Subcutaneous abdominal adipose tissue (tissue), 5 donors: ENCODE results near the gene ADCY7.
A peak's percentile ranks its signal among the peaks of the same experiment; 100 is the strongest.

ENCODE experiments used
- H3K27ac ChIP-seq: one replicate; pipeline ENCODE4 v1.7.0; 2013; ENCODE audit warnings: low read depth, mild to moderate bottlenecking, inconsistent platforms, low read length, moderate library complexity
- H3K27me3 ChIP-seq, 5 donors: one replicate each; pipeline ENCODE4 v1.7.0; 2013; ENCODE audit warnings: low read length in 5 of 5, inconsistent platforms in 1 of 5; ENCODE audit not compliant: control insufficient read depth in 5 of 5, insufficient read depth in 4 of 5
- H3K36me3 ChIP-seq, 5 donors: one replicate each; pipeline ENCODE4 v1.7.0; 2013; ENCODE audit warnings: low read length in 5 of 5; ENCODE audit not compliant: control insufficient read depth in 5 of 5, insufficient read depth in 5 of 5
- H3K4me1 ChIP-seq, 5 donors: one replicate each; pipeline ENCODE4 v1.7.0; 2013; ENCODE audit warnings: low read length in 5 of 5, mild to moderate bottlenecking in 3 of 5, moderate library complexity in 1 of 5; ENCODE audit not compliant: control insufficient read depth in 5 of 5, insufficient read depth in 5 of 5
- H3K4me3 ChIP-seq, 5 donors: one replicate each; pipeline ENCODE4 v1.7.0; 2013; ENCODE audit warnings: low read length in 5 of 5, low read depth in 1 of 5
- H3K9ac ChIP-seq, 5 donors: one replicate each; pipeline ENCODE4 v1.7.0; 2013; ENCODE audit warnings: low read length in 5 of 5, mild to moderate bottlenecking in 4 of 5, moderate library complexity in 3 of 5
- H3K9me3 ChIP-seq, 5 donors: one replicate each; pipeline ENCODE4 v1.7.0; 2013; ENCODE audit warnings: low read length in 5 of 5; ENCODE audit not compliant: control insufficient read depth in 5 of 5
- donor health status: healthy.
- donor health status: healthy.
- donor health status: healthy.
- donor health status: healthy.
- donor health status: healthy.

The ADCY7 gene

GRCh38 chr16:50303605-50304466 is 37.5 kb downstream of the ADCY7 start:
- H3K27me3 ChIP-seq = no peaks in the 10 kb centered on the region
- H3K4me3 ChIP-seq = no peak overlapping the region
- H3K9ac ChIP-seq = no peak overlapping the region
- no peaks in the 10 kb centered on the region for H3K9me3 ChIP-seq
- H3K36me3 ChIP-seq = peaks cover 0 to 76% (median 18%) of the 10 kb centered on the region in 5 donors
- H3K27ac ChIP-seq = no peak overlapping the region
- H3K4me1 ChIP-seq = peaks cover 0 to 3% (median 0%) of the 10 kb centered on the region in 5 donors

GRCh38 chr16:50304467-50305440 is 38.4 kb downstream of the ADCY7 start:
- H3K9ac ChIP-seq = no peak overlapping the region
- no peaks in the 10 kb centered on the region for H3K9me3 ChIP-seq
- peaks cover 0 to 75% (median 16%) of the 10 kb centered on the region in 5 donors for H3K36me3 ChIP-seq
- H3K27me3 ChIP-seq = no peaks in the 10 kb centered on the region
- H3K4me1 ChIP-seq = peaks cover 2 to 11% (median 6%) of the 10 kb centered on the region in 5 donors
- H3K27ac ChIP-seq = no peak overlapping the region
- H3K4me3 ChIP-seq = no peak overlapping the region

GRCh38 chr16:50305441-50306061 is 39.2 kb downstream of the ADCY7 start:
- no peak overlapping the region for H3K27ac ChIP-seq
- H3K27me3 ChIP-seq = no peaks in the 10 kb centered on the region
- peaks cover 0 to 74% (median 13%) of the 10 kb centered on the region in 5 donors for H3K36me3 ChIP-seq
- peaks cover 2 to 13% (median 8%) of the 10 kb centered on the region in 5 donors for H3K4me1 ChIP-seq
- H3K4me3 ChIP-seq = no peak overlapping the region
- H3K9me3 ChIP-seq = no peaks in the 10 kb centered on the region
- H3K9ac ChIP-seq = no peak overlapping the region

- Histone ChIP-seq H3K36me3 (peaks cover 0 to 71% (median 13%) of the 10 kb centered on the region in 5 donors), H3K27me3 (no peaks in the 10 kb centered on the region), H3K4me1 (peaks cover under 1 to 13% (median 8%) of the 10 kb centered on the region in 5 donors), H3K9me3 (no peaks in the 10 kb centered on the region), H3K4me3 (no peak overlapping the region), H3K9ac (no peak overlapping the region), H3K27ac (no peak overlapping the region)
Observed at GRCh38 chr16:50306287-50306686, 39.9 kb downstream of the ADCY7 start.

- H3K9ac ChIP-seq = no peak overlapping the region
- no peaks in the 10 kb centered on the region for H3K27me3 ChIP-seq
Observed at GRCh38 chr16:50308237-50308965, 42.0 kb downstream of the ADCY7 start.

GRCh38 chr16:50309156-50309526 is 42.8 kb downstream of the ADCY7 start:
- H3K36me3 ChIP-seq = peaks cover 0 to 77% (median 26%) of the 10 kb centered on the region in 5 donors

More at GRCh38 chr16:50308237-50308965, 42.0 kb downstream of the ADCY7 start:
- peaks cover 0 to 73% (median 19%) of the 10 kb centered on the region in 5 donors for H3K36me3 ChIP-seq
- H3K27ac ChIP-seq = no peak overlapping the region
- no peak overlapping the region for H3K4me3 ChIP-seq
- H3K9me3 ChIP-seq = no peaks in the 10 kb centered on the region
- peaks cover 0 to 11% (median 8%) of the 10 kb centered on the region in 5 donors for H3K4me1 ChIP-seq

GRCh38 chr16:50309527-50310307 is 43.4 kb downstream of the ADCY7 start:
- H3K27me3 ChIP-seq = no peaks in the 10 kb centered on the region
- H3K9me3 ChIP-seq = no peaks in the 10 kb centered on the region
- H3K9ac ChIP-seq = peak overlapping the region in 1 of 5 donors; percentile 2
- no peak overlapping the region for H3K27ac ChIP-seq
- peaks cover 0 to 18% (median 14%) of the 10 kb centered on the region in 5 donors for H3K4me1 ChIP-seq
- H3K36me3 ChIP-seq = peaks cover 0 to 77% (median 30%) of the 10 kb centered on the region in 5 donors
- H3K4me3 ChIP-seq = no peak overlapping the region

More at GRCh38 chr16:50309156-50309526, 42.8 kb downstream of the ADCY7 start:
- Histone ChIP-seq H3K27me3 (no peaks in the 10 kb centered on the region), H3K9ac (peak overlapping the region in 1 of 5 donors; percentile 2), H3K9me3 (no peaks in the 10 kb centered on the region), H3K4me1 (peaks cover 0 to 17% (median 13%) of the 10 kb centered on the region in 5 donors), H3K27ac (no peak overlapping the region), H3K4me3 (no peak overlapping the region)

GRCh38 chr16:50310308-50311133 is 44.2 kb downstream of the ADCY7 start:
- H3K4me3 ChIP-seq = no peak overlapping the region
- H3K27ac ChIP-seq = no peak overlapping the region
- no peak overlapping the region for H3K9ac ChIP-seq
- peaks cover 0 to 77% (median 38%) of the 10 kb centered on the region in 5 donors for H3K36me3 ChIP-seq
- no peaks in the 10 kb centered on the region for H3K27me3 ChIP-seq
- H3K4me1 ChIP-seq = peaks cover 0 to 20% (median 14%) of the 10 kb centered on the region in 5 donors
- H3K9me3 ChIP-seq = no peaks in the 10 kb centered on the region
